CD4-positive, alpha-beta T cell treated with Interleukin-15 for 4 hours (primary cell): ENCODE measurements around the gene SEMA4B.
"Not testable (repeated sequence)": the region's sequence is repeated elsewhere in the genome, so short reads cannot be mapped to it uniquely, and the experiment has no call there.

Source experiments
- DNase-seq: peaks from one replicate; pipeline ENCODE4 v3.0.0-alpha.2; 2020; ENCODE audit warnings: low spot score

The SEMA4B gene

GRCh38 chr15:90201130-90201943 is at the start of gene SEMA4B:
Gene SEMA4B, plus strand, starts transcription at chr15:90201330. Its CDS starts 249 bp downstream, at chr15:90201579.
- DNase-seq, result peak; percentile 55

- DNase-seq, result no peak
Observed at GRCh38 chr15:90151989-90152645, 49.0 kb upstream of the SEMA4B start.

GRCh38 chr15:90153658-90154057 is 47.5 kb upstream of the SEMA4B start:
- no peak for DNase-seq

GRCh38 chr15:90154246-90154645 is 46.9 kb upstream of the SEMA4B start:
- DNase-seq, result no peak

- DNase-seq, result no peak
Observed at GRCh38 chr15:90154861-90155626, 46.1 kb upstream of the SEMA4B start.

GRCh38 chr15:90159213-90159612 is 41.9 kb upstream of the SEMA4B start:
- no peak for DNase-seq

- no peak for DNase-seq
Observed at GRCh38 chr15:90160781-90161727, 40.1 kb upstream of the SEMA4B start.

GRCh38 chr15:90161950-90162361 is 39.2 kb upstream of the SEMA4B start:
- DNase-seq, result no peak

- no peak for DNase-seq
Observed at GRCh38 chr15:90162956-90163355, 38.2 kb upstream of the SEMA4B start.

GRCh38 chr15:90164239-90164638 is 36.9 kb upstream of the SEMA4B start:
- not testable (repeated sequence) for DNase-seq

GRCh38 chr15:90165157-90165556 is 36.0 kb upstream of the SEMA4B start:
- no peak for DNase-seq

GRCh38 chr15:90165659-90166489 is 35.3 kb upstream of the SEMA4B start:
- DNase-seq, result no peak

- no peak for DNase-seq
Observed at GRCh38 chr15:90167121-90167520, 34.0 kb upstream of the SEMA4B start.

- DNase-seq, result no peak
Observed at GRCh38 chr15:90171623-90172022, 29.5 kb upstream of the SEMA4B start.

- DNase-seq, result no peak
Observed at GRCh38 chr15:90173372-90173771, 27.8 kb upstream of the SEMA4B start.

- no peak for DNase-seq
Observed at GRCh38 chr15:90174140-90174875, 26.8 kb upstream of the SEMA4B start.

GRCh38 chr15:90177012-90177411 is 24.1 kb upstream of the SEMA4B start:
- DNase-seq, result no peak

GRCh38 chr15:90178468-90179435 is 22.4 kb upstream of the SEMA4B start:
- DNase-seq, result no peak

- no peak for DNase-seq
Observed at GRCh38 chr15:90181776-90182175, 19.4 kb upstream of the SEMA4B start.
